PC-9 (cell line): ENCODE data around the gene STX16. TPM values are rescaled to one million over a fixed set of nuclear protein-coding genes. Genes with fewer than 3 reads are reported as not detected.

Source experiments
- BruUV-seq: library from RNA; stranded (reverse); fragments of 400-500 nt; replicated peaks from 2 replicates; lab custom pipeline; 2021; lab: Mats Ljungman, UMichigan
- CTCF ChIA-PET: fragments of 300-600 bp; sonication (Branson Sonifier 250); formaldehyde crosslinking; loops from one replicate; lab custom pipeline; 2022; ENCODE audit warnings: antibody characterized with exemption; lab: Charles Lee
- POLR2A ChIA-PET: fragments of 300-600 bp; sonication (Branson Sonifier 250); formaldehyde crosslinking; loops from one replicate; lab custom pipeline; 2022; ENCODE audit warnings: antibody characterized with exemption; ENCODE audit not compliant: unreplicated experiment; lab: Charles Lee
- DNase-seq, 2 experiments: peaks; one replicate each; pipeline versions ENCODE4 v3.0.0 to v3.0.0-alpha.2; 2015 to 2022; ENCODE audit warnings: mixed read lengths in 1 of 2
- H2AFZ ChIP-seq: fragments of 200-600 bp; sonication (generic); 2 replicates; pipeline ENCODE4 v1.8.1; 2017; ENCODE audit warnings: antibody characterized with exemption
- H3F3A ChIP-seq: fragments of 200-600 bp; sonication (generic); 2 replicates; pipeline ENCODE4 v1.8.1; 2017; ENCODE audit warnings: antibody characterized with exemption, mild to moderate bottlenecking, low read depth; ENCODE audit not compliant: insufficient read depth
- H3K27ac ChIP-seq: fragments of 200-600 bp; sonication (generic); 2 replicates; pipeline ENCODE4 v1.6.1; 2016; ENCODE audit warnings: mixed run types
- H3K27me3 ChIP-seq: fragments of 200-600 bp; sonication (generic); 2 replicates; pipeline ENCODE4 v1.6.1; 2016; ENCODE audit warnings: low read depth, mixed run types; ENCODE audit not compliant: insufficient read depth
- H3K36me3 ChIP-seq: fragments of 200-600 bp; sonication (generic); 2 replicates; pipeline ENCODE4 v1.6.1; 2016; ENCODE audit warnings: low read depth, mixed run types
- H3K4me1 ChIP-seq: fragments of 200-600 bp; sonication (generic); replicated peaks from 2 replicates; pipeline ENCODE4 v1.6.1; 2016; ENCODE audit warnings: mixed run types; ENCODE audit not compliant: insufficient read depth
- H3K4me2 ChIP-seq: fragments of 200-600 bp; sonication (generic); 2 replicates; pipeline ENCODE4 v1.6.1; 2017; ENCODE audit warnings: mixed run types
- H3K4me3 ChIP-seq: fragments of 200-600 bp; sonication (generic); 2 replicates; pipeline ENCODE4 v1.6.1; 2016; ENCODE audit warnings: mixed run types
- H3K79me2 ChIP-seq: fragments of 200-600 bp; sonication (generic); 2 replicates; pipeline ENCODE4 v1.6.1; 2017; ENCODE audit warnings: low read depth, mixed run types
- H3K9me2 ChIP-seq: fragments of 200-600 bp; sonication (generic); 2 replicates; pipeline ENCODE4 v1.8.1; 2017; ENCODE audit warnings: mild to moderate bottlenecking; ENCODE audit not compliant: insufficient read depth
- H3K9me3 ChIP-seq: fragments of 200-600 bp; sonication (generic); 2 replicates; pipeline ENCODE4 v1.8.1; 2016; ENCODE audit warnings: low read depth; ENCODE audit not compliant: insufficient read depth
- H4K20me1 ChIP-seq: fragments of 200-600 bp; sonication (generic); 2 replicates; pipeline ENCODE4 v1.8.1; 2017; ENCODE audit not compliant: insufficient read depth
- CTCF ChIP-seq: fragments of 200-600 bp; sonication (generic); conservative IDR thresholded peaks from 2 replicates; pipeline ENCODE4 v1.6.1; 2017; ENCODE audit warnings: mixed run types, antibody characterized with exemption, mild to moderate bottlenecking, moderate library complexity
- EZH2 ChIP-seq: fragments of 200-600 bp; sonication (generic); IDR thresholded peaks from 2 replicates; pipeline ENCODE4 v1.8.0; 2017; ENCODE audit warnings: antibody characterized with exemption, low read depth
- intact Hi-C: fragments of 100-400 bp; cut with micrococcal nuclease; formaldehyde crosslinking; loops from one replicate; pipeline ENCODE4 v1.10.0; 2022; ENCODE audit not compliant: unreplicated experiment
- total RNA-seq: library from RNA; stranded (reverse); gene quantifications from 2 replicates; pipeline ENCODE4 v1.2.3, GENCODE V29; 2021

Gene STX16
- total RNA-seq, 1 experiment from 2014 or later = 76.3 TPM

GRCh38 chr20:58635279-58635665 lies 15.8 kb upstream of the STX16 start:
- H3K79me2 ChIP-seq = no peaks in the 10 kb centered on the region
- H3K4me1 ChIP-seq = peaks cover 5% of the 10 kb centered on the region
- no peak for DNase-seq
- H3K27me3 ChIP-seq = no peaks in the 10 kb centered on the region
- no peaks in the 10 kb centered on the region for H3K36me3 ChIP-seq
- no peaks in the 10 kb centered on the region for H3K9me3 ChIP-seq
- no peak overlapping the region for H3K4me3 ChIP-seq
- no peak overlapping the region for H2AFZ ChIP-seq
- CTCF ChIA-PET = no interaction called here
- H3K4me2 ChIP-seq = no peak overlapping the region
- no peaks in the 10 kb centered on the region for H4K20me1 ChIP-seq
- no peak for TF ChIP-seq EZH2
- no peak for TF ChIP-seq CTCF
- no peak overlapping the region for H3K27ac ChIP-seq
- POLR2A ChIA-PET = no interaction called here
- peaks cover 2% of the 10 kb centered on the region; the same call in 1 of the 2 replicates for H3F3A ChIP-seq
- BruUV-seq = no TSS peak
- no peaks in the 10 kb centered on the region for H3K9me2 ChIP-seq
- intact Hi-C loops = no loop called here

GRCh38 chr20:58636396-58636982 lies 14.6 kb upstream of the STX16 start:
- intact Hi-C loops = no loop called here
- Histone ChIP-seq H4K20me1 (no peaks in the 10 kb centered on the region), H3K36me3 (no peaks in the 10 kb centered on the region), H3K9me3 (no peaks in the 10 kb centered on the region), H3K27ac (no peak overlapping the region), H3F3A (no peaks in the 10 kb centered on the region), H3K4me2 (no peak overlapping the region), H3K27me3 (no peaks in the 10 kb centered on the region), H3K79me2 (no peaks in the 10 kb centered on the region), H3K4me3 (no peak overlapping the region), H2AFZ (no peak overlapping the region), H3K9me2 (no peaks in the 10 kb centered on the region), H3K4me1 (peaks cover 11% of the 10 kb centered on the region)
- no TSS peak for BruUV-seq
- TF ChIP-seq EZH2 = no peak
- TF ChIP-seq CTCF = no peak
- ChIA-PET POLR2A (no interaction called here), CTCF (no interaction called here)
- no peak for DNase-seq

- no peaks in the 10 kb centered on the region for H3K9me2 ChIP-seq
- no peak overlapping the region for H2AFZ ChIP-seq
- POLR2A ChIA-PET = no interaction called here
- peaks cover 11% of the 10 kb centered on the region for H3K4me1 ChIP-seq
- no peaks in the 10 kb centered on the region for H4K20me1 ChIP-seq
- no peak overlapping the region for H3K4me3 ChIP-seq
- no peaks in the 10 kb centered on the region for H3K9me3 ChIP-seq
- H3K4me2 ChIP-seq = no peak overlapping the region
- no peaks in the 10 kb centered on the region for H3K36me3 ChIP-seq
- H3K27me3 ChIP-seq = no peaks in the 10 kb centered on the region
- DNase-seq = no peak
- H3K79me2 ChIP-seq = no peaks in the 10 kb centered on the region
- TF ChIP-seq CTCF = no peak
- no peak for TF ChIP-seq EZH2
- no TSS peak for BruUV-seq
- no peak overlapping the region for H3K27ac ChIP-seq
- CTCF ChIA-PET = no interaction called here
- intact Hi-C loops = no loop called here
- H3F3A ChIP-seq = no peaks in the 10 kb centered on the region
These were observed 14.1 kb upstream of the STX16 start for GRCh38 chr20:58636983-58637421.
